Peyer's patch (tissue), 4 donors: Measurements from ENCODE around the gene DMD.

Experiments
- POLR2A ChIP-seq, 2 donors: fragments of 450-650 bp; IDR thresholded peaks; one replicate each; pipeline ENCODE4 v1.5.1; 2017; ENCODE audit warnings: antibody characterized with exemption in 2 of 2, mild to moderate bottlenecking in 2 of 2, moderate library complexity in 2 of 2
- TF ChIP-seq, protein P1 (sequence below), 6 experiments: fragments of 450-650 bp in 4 of 6; fragments of 200-600 bp in 2 of 6; sonication (generic) in 1 of 6; IDR thresholded peaks; one replicate each; pipeline ENCODE4 v1.5.1; 2017 to 2019; ENCODE audit warnings: antibody characterized with exemption in 6 of 6, mild to moderate bottlenecking in 3 of 6, moderate library complexity in 1 of 6

DNA sequence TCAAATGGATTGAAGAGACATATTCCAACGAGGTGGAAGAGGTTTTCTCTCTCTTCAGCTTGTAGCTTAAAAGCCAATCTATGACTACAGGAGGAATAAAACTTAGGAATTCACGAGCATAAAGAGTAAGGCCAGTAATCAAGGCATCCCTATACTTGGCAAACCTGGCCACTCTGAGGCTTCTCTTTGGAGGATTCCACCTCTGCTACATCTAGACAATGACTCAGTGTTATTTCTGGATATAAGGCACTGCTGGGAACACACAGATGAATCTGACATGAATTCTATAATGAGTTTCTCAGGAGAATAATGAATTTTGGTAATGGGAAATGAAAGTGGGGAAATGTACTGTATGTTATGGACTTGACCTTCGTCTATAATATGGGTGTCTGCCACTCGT lies 1123.7 kb downstream of the DMD start:
- TF ChIP-seq, protein P1, sequence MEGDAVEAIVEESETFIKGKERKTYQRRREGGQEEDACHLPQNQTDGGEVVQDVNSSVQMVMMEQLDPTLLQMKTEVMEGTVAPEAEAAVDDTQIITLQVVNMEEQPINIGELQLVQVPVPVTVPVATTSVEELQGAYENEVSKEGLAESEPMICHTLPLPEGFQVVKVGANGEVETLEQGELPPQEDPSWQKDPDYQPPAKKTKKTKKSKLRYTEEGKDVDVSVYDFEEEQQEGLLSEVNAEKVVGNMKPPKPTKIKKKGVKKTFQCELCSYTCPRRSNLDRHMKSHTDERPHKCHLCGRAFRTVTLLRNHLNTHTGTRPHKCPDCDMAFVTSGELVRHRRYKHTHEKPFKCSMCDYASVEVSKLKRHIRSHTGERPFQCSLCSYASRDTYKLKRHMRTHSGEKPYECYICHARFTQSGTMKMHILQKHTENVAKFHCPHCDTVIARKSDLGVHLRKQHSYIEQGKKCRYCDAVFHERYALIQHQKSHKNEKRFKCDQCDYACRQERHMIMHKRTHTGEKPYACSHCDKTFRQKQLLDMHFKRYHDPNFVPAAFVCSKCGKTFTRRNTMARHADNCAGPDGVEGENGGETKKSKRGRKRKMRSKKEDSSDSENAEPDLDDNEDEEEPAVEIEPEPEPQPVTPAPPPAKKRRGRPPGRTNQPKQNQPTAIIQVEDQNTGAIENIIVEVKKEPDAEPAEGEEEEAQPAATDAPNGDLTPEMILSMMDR (IDR thresholded peaks at IDR 0.05): no peak
- TF ChIP-seq POLR2A (IDR thresholded peaks at IDR 0.05): no peak
